Testis (tissue), 2 donors: Measurements from ENCODE around the gene CELF2.

Experiments used
- POLR2A ChIP-seq: fragments of 450-650 bp; IDR thresholded peaks from one replicate; pipeline ENCODE4 v1.6.1; 2017; ENCODE audit warnings: antibody characterized with exemption, mild to moderate bottlenecking, moderate library complexity
- TF ChIP-seq, protein P1 (sequence below), 3 experiments: fragments of 450-650 bp in 2 of 3; fragments of 200-600 bp in 1 of 3; sonication (generic) in 1 of 3; IDR thresholded peaks; one replicate each; pipeline ENCODE4 v1.5.1; 2016 to 2019; ENCODE audit warnings: antibody characterized with exemption in 3 of 3, mild to moderate bottlenecking in 2 of 3, moderate library complexity in 1 of 3

DNA sequence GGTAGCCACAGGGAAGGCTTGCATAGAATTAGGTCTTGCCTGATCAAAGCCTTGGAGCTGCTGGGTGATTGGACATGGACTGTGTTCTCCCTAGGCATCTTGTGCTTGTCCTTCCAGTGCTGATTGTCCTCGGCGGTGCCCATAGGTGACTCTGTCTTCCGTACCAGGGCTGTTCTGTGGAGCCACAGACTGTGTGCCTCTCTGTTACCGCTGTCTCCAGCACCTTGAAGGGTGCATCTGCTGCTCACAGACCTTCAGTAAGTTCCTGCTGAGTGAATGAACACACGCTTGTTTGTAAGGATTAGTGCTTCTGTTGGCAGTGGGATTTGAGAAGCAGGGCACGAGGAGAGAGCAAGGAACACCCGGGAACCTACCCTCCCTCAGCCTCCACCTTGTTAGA, 116.7 kb downstream of the CELF2 start:
- TF ChIP-seq, protein P1, sequence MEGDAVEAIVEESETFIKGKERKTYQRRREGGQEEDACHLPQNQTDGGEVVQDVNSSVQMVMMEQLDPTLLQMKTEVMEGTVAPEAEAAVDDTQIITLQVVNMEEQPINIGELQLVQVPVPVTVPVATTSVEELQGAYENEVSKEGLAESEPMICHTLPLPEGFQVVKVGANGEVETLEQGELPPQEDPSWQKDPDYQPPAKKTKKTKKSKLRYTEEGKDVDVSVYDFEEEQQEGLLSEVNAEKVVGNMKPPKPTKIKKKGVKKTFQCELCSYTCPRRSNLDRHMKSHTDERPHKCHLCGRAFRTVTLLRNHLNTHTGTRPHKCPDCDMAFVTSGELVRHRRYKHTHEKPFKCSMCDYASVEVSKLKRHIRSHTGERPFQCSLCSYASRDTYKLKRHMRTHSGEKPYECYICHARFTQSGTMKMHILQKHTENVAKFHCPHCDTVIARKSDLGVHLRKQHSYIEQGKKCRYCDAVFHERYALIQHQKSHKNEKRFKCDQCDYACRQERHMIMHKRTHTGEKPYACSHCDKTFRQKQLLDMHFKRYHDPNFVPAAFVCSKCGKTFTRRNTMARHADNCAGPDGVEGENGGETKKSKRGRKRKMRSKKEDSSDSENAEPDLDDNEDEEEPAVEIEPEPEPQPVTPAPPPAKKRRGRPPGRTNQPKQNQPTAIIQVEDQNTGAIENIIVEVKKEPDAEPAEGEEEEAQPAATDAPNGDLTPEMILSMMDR (IDR thresholded peaks at IDR 0.05): no peak
- TF ChIP-seq POLR2A: no peak
